ENCODE results near the gene SRSF7. TPM values are rescaled to one million over a fixed set of nuclear protein-coding genes. Genes with fewer than 3 reads are reported as not detected.

The SRSF7 gene
- total and polyA plus RNA-seq, 4 donors, result 49.8 to 111 (median 65.2) TPM

- Histone ChIP-seq H3K27me3 (ENCODE audit: control insufficient read depth in 4 of 4, insufficient read depth in 4 of 4, low read length in 3 of 4) (no peaks in the 10 kb centered on the region), H3K27ac (ENCODE audit: low read depth in 1 of 2, low read length in 2 of 2) (peak overlapping the region; percentile 81 to 93), H3K9ac (ENCODE audit: low read depth in 1 of 2, low read length in 2 of 2) (peak overlapping the region in 1 of 2 donors; percentile 31), H3K4me1 (ENCODE audit: control insufficient read depth in 4 of 4, insufficient read depth in 4 of 4, low read length in 3 of 4) (peaks cover 8 to 33% (median 17%) of the 10 kb centered on the region in 4 donors), H3K9me3 (ENCODE audit: control insufficient read depth in 4 of 4, low read length in 3 of 4) (no peaks in the 10 kb centered on the region), H3K36me3 (ENCODE audit: control insufficient read depth in 4 of 4, insufficient read depth in 3 of 4, low read depth in 1 of 4, low read length in 3 of 4) (no peaks in the 10 kb centered on the region), H3K4me3 (ENCODE audit: low read depth in 1 of 3, low read length in 3 of 3) (no peak overlapping the region)
- DNase-seq (ENCODE audit: low spot score), result no peak
- TF ChIP-seq FOXA1 (IDR thresholded peaks at IDR 0.05), result peak; percentile 72
- TF ChIP-seq EGR1 (IDR thresholded peaks at IDR 0.05; ENCODE audit: low read depth in 2 of 2), result peak in 1 of 2 donors; percentile 66
- no peak for TF ChIP-seq CTCF (IDR thresholded peaks at IDR 0.05; ENCODE audit: low read depth, low read length, missing input control)
- TF ChIP-seq GABPA (IDR thresholded peaks at IDR 0.05 in 1 of 2, conservative IDR thresholded peaks at IDR 0.05 in 1 of 2), result peak in 1 of 2 donors; percentile 24
- TF ChIP-seq RXRA (IDR thresholded peaks at IDR 0.05), result peak; percentile 73 to 88
- peak; percentile 95 for TF ChIP-seq SP1 (IDR thresholded peaks at IDR 0.05)
- peak; percentile 50 for TF ChIP-seq TAF1 (conservative IDR thresholded peaks at IDR 0.05)
- peak; percentile 79 to 82 for TF ChIP-seq JUND (IDR thresholded peaks at IDR 0.05)
- TF ChIP-seq HNF4G (IDR thresholded peaks at IDR 0.05), result peak; percentile 52
- TF ChIP-seq REST (IDR thresholded peaks at IDR 0.05), result peak; percentile 82
- peak; percentile 34 for TF ChIP-seq NR2F2 (IDR thresholded peaks at IDR 0.05)
- peak; percentile 81 to 89 for TF ChIP-seq HNF4A (conservative IDR thresholded peaks at IDR 0.05)
- no peak for TF ChIP-seq ATF3 (IDR thresholded peaks at IDR 0.05)
- TF ChIP-seq YY1 (IDR thresholded peaks at IDR 0.05), result peak; percentile 90
- TF ChIP-seq RAD21 (IDR thresholded peaks at IDR 0.05), result peak in 1 of 2 donors; percentile 35
- peak; percentile 84 for TF ChIP-seq MAX (IDR thresholded peaks at IDR 0.05)
- TF ChIP-seq ZBTB33 (IDR thresholded peaks at IDR 0.05), result peak; percentile 85
- TF ChIP-seq FOXA2 (IDR thresholded peaks at IDR 0.05), result peak; percentile 71
- 35% methylated on average over 7 of the region's 7 CpGs for WGBS
Observed at GRCh38 chr2:38794235-38794946, 43.2 kb upstream of the SRSF7 start.
